Stimulated activated CD8-positive, alpha-beta memory T cell treated with anti-CD3 and anti-CD28 coated beads, Interleukin-12 subunit alpha, Interleukin-12 subunit beta, amount 100 ng/mL, for 24 hours (primary cell): ENCODE measurements around the gene IFNL2.
"Not testable (repeated sequence)": the region's sequence is repeated elsewhere in the genome, so short reads cannot be mapped to it uniquely, and the experiment has no call there.

Experiments
- DNase-seq: peaks from one replicate; pipeline ENCODE4 v3.0.0-alpha.2; 2020; ENCODE audit errors: extremely low read depth

The IFNL2 gene

DNA sequence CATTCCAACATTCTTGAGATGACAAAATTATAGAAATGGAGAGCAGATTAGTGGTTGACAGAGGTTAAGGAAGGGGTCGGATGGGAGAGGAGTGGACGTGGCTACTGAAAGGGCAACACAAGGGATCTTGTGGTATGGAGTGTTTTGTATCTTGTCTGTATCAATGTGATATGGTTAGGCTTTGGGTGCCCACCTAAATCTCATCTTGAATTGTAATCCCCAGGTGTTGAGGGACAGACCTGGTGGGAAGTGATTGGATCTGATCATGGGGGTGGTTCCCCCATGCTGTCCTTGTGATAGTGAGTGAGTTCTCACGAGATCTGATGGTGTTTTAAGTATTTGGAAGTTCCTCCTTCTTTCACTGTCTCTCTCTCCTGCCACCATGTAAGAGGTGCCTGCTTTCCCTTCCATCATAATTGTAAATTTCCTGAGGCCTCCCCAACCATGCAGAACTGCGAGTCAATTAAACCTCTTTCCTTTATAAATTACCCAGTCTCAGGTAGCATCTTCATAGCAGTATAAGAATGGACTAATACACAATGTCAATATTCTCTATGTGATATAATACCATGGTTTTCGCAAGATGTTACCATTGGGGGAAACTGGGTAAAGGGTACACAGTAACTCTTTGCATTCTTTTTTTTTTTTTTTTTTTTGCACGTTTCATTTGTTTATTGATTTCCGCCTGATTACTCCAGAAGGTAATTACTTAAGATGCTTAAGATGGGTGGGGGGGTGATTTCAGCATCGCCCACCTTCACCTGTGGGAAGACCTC is 14.6 kb upstream of the IFNL2 start:
- DNase-seq: no peak

DNA sequence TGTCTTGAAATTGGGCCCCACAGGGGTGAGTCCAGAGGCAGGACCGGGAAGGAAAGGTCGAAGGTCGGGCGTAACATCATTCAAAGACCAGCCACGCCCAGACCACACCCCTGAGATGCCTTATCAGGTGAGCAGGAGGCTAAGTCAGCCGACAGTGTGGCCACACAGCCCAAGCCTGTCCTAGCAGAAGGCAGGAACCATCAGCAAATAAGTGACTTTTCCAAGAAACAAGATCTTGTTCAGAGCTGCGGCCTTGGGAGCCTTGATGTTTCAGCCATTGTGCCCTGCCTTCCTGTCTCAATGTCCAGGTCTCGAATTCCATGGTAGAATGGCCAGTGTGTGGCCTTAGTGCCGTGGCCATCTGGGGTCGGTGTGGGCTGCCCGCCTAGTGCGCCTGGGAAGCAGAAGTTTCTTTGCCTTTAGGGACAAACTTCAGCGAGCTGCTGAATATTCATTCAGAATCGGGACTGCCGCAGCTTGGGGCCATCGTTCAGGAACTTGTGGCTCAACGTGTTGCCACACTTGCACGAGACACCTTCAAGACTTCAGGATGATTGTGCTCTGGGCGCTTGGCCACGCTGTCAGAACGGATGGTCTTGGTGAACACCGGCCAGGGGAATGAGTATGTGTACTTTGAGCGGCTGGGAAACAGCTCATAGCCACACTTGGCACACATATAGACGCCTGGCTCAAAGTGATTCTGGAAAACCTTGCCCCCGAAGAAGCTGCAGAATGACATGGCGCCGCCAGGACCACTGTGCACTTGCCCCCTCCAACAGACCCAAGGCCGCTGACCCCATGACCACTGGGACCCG is 13.5 kb upstream of the IFNL2 start:
- DNase-seq: no peak

DNA sequence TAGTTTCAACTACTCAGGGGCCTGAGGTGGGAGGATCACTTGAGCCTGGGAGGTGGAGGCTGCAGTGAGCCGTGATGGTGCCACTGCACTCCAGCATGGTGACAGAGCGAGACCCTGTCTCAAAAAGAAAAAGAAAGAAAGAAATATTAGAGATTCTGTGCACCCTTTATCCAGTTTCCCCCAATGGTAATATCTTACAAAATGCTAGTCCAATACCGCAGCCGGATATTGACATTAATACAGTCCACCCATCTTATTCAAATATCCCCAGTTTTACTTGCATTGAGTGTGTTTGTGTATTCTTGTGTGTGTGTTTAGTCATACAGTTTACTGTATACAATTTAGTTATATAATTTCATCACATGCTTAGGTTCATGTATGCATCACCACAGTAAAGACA is 11.0 kb upstream of the IFNL2 start:
- DNase-seq: no peak

DNA sequence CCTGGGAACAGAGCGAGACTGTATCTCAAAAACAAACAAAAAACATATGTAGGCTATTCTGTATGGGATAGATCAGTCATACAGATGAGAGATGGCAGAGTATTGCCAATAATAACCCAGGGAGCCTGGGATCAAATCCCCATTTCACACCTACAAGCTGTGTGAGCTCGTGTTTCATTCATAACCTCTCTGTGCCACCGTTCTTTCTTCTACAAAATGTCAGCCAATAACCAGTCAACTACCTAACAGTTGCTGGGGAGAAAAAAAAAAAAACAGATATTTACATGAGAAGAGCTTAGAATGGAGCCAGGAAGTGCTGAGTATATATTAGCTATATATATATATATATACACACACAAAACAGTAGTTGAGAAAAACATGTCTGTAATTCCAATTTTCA is 6.5 kb upstream of the IFNL2 start:
- no peak for DNase-seq

DNA sequence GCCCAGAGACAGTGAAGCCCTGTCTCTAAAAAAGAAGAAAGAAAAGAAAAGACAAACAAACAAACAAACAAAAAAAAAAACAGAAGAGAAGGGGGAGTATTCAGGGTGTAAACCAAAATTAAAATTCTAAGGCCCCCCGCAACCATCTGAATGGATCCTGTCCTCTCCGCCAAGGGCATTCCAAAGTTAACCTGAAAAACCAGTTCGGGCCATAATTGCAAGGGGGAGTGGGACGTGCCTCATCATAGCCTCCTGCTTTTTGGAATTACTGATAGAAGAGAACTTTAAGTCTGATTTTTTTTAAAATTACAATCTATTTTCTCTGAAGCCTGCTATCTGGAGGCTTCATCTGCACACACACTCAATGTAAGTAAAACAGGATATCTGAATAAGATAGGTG is 5.7 kb upstream of the IFNL2 start:
- DNase-seq: no peak

DNA sequence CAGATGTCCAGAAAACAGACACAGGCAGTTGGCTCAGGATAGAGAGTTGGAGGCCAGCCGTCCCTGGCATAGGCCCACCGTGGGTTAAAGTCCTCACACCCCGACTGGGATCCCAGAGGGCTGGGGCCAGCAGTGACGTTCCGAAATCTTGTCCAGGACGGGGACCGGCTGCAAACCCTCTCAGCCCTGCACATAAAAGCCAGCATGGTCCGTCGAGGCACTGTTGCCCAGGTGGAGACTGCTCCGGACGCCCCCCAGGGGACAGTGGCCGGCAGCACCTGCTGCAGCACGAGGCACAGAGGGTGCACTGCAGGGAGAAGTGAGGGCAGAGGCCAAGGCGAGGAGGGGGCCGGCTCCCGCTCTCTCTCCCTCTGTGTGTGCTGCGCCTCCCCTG is 4.3 kb upstream of the IFNL2 start:
- DNase-seq: no peak

DNA sequence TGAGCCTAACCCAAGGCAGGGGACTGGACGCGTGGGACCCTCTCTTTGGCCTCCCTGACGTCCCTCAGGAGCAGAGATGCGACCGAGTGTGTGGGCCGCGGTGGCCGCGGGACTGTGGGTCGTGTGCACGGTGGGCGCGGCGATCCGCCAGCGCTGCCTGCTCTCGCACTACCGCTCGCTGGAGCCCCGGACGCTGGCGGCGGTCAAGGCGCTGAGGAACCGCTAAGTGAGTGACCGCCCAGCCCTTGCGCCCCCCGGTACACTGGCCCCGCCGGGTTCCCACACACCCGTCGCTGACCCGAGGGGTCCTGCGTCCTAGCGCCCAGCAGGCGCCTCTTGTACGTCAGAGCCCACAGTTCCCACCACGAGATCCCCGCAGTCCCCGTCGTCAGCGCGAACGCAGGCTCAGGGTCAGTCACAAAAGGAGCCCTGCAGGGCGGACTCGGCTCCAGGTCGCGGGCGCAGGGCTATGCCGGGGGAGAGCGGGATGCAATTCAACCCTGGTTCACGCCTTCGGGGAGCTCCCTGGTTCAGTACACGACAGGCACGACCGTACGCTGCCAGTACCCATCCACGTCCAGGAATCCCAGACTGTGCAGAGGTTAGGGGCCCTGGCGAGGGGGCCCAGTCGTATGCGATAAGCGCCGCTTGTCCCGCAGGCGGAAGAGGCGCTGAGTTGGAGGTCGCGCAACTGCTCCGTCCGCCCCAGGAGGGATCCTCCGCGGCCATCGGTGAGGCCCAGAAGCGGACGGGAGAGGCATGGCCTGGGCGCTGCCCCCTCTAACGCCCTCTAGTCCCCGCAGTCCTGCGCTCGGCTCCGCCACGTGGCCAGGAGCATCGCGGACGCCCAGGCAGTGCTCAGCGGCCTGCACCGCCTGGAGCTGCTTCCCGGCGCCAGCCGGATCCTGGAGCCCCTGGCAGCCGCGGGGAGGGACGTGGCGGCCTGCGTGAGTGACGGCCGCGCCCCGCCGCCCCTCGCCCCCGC is 3.6 kb upstream of the IFNL2 start:
- DNase-seq: no peak

DNA sequence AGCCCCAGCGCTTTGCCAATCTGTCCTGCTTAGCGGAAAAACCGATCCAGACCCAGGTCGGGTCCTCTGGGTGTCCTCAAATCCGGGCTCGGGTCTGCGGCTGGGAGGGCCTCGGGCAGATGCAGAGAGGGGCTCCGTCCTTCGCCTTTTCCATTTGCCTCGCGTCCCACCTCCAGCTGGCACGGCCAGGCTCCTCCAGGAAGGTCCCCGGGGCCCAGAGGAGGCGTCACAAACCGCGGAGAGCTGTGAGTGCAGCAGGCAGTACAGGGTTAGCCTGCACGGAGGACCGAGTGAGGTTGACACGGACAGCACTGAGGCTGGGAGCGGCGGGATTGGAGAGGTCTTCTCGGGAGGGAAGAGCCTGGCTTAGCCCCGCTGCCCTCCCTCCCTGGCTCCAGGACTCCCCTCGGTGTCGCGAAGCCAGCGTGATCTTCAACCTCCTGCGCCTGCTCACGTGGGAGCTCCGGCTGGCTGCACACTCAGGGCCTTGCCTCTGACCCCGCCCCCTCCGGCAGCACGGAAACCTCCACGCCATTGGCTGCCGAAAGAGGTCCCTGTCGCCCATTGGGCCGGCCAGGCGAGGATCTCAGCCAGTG is 2.8 kb upstream of the IFNL2 start:
- DNase-seq: no peak

DNA sequence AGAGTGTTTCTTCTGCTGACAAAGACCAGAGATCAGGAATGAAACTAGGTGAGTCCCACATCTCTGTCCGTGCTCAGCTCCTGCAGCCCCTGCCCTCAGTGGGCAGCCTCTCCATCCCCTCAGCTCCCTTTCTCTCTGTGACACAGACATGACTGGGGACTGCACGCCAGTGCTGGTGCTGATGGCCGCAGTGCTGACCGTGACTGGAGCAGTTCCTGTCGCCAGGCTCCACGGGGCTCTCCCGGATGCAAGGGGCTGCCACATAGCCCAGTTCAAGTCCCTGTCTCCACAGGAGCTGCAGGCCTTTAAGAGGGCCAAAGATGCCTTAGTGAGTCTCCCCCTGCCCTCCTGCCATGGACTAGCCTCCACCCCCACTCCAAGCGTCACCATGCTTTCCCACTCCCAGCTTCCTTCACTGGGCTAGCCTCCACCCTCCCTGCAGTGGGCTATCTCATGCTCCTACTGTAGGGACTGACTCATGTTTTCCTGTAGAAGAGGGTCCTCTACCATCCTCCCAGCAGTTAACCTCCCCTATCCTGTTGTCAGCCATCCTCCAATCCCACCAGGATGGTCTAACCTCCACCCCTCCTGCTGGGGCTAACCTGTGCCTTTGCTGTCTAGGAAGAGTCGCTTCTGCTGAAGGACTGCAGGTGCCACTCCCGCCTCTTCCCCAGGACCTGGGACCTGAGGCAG is 481 bp downstream of the IFNL2 start:
- not testable (repeated sequence) for DNase-seq

DNA sequence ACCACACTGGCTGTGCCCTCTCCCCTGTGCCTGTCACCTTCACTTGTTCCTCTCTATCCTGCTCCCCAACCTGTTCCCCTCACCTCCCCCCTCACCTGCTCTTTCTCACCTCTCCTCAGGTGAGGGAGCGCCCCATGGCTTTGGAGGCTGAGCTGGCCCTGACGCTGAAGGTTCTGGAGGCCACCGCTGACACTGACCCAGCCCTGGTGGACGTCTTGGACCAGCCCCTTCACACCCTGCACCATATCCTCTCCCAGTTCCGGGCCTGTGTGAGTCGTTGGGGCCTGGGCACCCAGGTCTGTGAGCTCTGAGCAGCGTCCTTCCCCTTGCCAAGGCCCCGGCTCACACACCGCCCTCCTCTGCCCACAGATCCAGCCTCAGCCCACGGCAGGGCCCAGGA is 1.2 kb downstream of the IFNL2 start:
- DNase-seq: not testable (repeated sequence)

DNA sequence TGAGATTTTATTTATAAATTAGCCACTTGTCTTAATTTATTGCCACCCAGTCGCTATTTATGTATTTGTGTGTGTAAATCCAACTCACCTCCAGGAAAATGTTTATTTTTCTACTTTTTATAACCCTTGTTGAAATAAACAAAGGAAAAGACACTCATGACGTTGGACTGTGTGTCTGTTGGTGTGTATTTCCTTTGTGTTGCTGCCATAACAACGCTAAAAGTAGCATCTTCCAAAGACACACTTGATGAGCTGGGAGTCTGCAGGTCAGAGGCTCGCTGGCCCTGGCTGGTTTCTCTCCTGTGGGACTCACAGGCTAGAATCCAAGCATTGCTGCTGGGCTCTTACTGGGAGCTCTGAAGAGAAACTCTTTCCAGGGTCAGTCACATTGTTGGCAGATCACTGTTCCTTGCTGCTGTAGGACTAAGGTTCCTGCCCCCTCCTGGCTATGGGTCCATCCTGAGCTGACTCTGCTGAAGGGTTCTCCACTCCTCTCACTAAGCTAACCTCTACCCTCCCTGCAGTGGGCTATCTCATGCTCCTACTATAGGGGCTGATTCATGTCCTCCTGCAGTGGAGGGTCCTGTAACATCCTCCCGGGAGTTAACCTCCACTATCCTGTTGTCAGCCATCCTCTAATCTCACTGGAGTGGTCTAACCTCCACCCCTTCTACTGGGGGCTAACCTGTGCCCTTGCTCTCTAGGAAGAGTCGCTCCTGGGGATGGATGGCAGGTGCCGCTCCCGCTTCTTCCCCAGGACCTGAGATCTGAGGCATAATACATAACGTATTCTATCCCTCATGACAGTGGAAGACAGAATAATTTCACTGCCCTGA is 2.1 kb downstream of the IFNL2 start:
- no peak for DNase-seq

DNA sequence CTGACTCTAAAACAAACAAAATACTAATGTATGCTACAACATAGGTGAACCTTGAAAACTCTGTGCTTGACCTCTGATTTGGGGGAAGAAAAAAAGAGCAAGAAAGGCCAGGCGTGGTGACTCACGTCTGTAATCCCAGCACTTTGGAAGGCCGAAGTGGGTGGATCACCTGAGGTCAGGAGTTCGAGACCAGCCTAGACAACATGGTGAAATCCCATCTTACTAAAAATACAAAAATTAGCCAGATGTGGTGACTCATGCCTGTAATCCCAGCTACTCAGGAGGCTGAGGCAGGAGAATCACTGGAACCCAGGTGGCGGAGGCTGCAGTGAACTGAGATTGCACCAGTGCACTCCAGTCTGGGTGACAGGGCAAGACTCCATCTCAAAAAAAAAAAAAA is 5.7 kb downstream of the IFNL2 start:
- not testable (repeated sequence) for DNase-seq

DNA sequence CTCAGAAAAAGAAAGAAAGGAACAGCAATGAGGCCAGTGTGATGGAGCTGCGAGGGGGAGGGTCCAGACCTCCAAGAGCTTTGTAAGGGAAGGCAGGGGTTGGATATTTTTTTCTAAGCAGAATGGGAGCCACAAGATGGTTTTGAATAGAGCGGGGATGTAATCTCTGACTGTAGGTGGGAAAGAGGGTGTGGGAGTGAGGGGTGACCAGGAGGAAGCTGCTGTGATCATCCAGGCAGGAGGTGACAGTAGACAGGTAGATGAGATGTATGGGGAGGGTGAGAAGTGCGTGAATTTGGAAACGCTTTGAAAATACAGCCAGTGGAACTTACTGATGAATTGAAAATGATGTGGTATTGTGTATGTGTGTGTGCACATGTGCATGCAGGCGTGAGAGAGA is 7.4 kb downstream of the IFNL2 start:
- no peak for DNase-seq

DNA sequence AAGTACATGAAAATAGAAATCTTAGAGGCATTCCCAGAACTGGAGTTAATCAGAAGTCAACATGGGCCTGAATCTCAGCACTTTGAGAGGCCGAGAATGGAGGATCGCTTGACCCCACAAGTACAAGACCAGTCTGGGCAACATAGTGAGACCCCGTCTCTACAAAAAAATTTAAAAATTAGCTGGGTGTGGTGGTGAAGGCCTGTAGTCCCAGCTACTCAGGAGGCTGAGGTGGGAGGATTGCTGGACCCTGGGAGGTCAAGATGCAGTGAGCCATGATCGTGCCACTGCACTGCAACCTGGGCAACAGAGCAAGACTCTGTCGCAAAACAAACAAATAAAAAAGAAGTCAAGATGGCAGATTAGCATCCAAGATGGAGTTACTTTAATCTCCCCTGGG is 8.5 kb downstream of the IFNL2 start:
- no peak for DNase-seq

DNA sequence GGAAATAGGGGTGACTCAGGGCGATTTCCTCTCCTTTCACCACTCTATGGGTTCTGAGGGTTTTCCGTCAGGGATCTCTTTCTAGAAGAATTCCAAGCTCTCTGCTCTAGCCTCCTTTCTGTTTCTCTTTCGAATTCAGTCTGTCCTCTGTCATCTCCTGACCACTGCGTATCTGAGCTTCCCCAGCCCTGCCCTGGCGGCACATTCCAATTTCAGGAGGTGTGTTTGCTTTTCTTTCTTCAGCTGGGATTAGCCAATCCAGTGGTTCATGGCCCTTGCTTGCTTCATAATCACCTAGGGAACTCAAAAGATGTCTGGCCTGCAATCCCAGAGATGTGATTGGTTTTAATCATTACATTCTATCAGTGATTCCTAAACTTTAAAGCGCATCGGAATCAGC is 9.4 kb downstream of the IFNL2 start:
- no peak for DNase-seq

DNA sequence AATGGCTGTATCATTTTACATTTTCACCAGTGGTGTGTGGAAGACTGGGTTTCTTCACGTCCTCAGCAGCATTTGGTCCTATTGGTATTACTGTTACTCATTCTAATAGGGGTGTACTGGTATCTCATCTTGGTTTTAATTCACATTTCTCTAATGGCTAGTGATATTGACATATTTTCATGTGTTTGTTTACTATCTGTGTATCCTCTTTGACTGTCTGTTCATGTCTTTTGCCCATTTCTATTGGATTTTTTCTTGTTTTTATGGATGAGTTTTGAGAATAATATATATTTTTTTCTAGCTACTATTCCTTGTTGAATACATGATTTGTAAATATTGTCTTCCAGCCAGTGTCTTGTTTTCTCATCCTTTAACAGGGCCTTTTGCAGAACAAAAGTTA is 13.8 kb downstream of the IFNL2 start:
- DNase-seq: no peak

DNA sequence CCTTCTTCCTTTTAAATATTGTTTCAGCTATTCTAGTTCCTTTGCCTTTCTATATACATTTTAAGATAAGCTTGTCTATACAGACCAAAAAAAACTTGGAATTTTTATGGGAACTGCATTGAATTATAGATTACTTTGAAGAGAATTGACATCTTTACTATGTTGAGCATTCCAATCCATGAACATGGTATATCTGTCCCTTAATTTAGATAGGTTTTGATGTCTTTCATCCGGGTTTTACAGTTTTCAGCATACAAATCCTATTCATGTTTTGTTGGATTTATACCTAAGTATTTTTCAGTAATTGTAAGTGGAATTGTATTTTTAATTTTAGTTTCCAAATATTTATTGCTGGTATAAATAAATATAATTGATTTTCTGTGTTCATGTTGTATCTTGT is 15.8 kb downstream of the IFNL2 start:
- DNase-seq: no peak

DNA sequence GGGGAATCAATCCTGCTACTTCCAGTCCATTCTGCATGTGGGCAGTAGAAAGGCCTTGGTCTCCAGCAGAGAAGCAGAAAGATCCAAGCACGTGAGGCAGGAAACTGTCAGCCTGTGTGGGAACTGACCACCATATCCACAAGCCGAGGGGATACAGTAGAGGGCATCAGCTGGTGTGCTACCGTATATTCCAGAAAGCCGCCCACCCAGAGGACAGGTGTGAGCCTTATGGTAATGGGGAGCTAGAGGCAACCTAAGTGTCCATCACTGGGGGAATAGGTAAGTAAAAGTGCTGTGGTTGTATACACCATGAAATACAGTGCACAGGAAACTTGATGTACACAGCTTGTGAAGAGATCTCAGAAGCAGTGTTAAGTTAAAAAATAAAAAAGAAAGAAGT is 25.2 kb downstream of the IFNL2 start:
- DNase-seq: no peak

DNA sequence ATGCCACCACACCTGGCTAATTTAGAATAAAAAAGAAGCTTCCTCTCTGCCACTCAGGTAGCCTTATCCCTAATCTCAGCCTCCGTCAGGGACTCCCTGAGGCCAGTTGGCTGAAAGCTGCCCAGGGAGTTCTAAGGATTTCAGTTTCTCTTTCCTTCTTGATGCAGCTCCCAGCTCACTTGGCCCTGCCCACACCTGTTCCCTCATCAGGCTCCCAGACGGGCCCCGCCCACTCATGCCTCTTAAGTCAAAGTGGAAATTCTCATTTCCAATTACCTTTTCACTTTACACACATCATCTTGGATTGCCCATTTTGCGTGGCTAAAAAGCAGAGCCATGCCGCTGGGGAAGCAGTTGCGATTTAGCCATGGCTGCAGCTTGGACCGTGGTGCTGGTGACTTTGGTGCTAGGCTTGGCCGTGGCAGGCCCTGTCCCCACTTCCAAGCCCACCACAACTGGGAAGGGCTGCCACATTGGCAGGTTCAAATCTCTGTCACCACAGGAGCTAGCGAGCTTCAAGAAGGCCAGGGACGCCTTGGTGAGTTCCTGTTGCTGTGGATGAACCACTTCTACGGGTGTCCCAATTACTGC is 28.0 kb downstream of the IFNL2 start, which contains the start of gene IFNL1:
IFNL1 (plus strand) TSS at position 353 of the 591 bp plus-strand sequence; CDS start at position 368, 15 bp downstream.
- DNase-seq: no peak

DNA sequence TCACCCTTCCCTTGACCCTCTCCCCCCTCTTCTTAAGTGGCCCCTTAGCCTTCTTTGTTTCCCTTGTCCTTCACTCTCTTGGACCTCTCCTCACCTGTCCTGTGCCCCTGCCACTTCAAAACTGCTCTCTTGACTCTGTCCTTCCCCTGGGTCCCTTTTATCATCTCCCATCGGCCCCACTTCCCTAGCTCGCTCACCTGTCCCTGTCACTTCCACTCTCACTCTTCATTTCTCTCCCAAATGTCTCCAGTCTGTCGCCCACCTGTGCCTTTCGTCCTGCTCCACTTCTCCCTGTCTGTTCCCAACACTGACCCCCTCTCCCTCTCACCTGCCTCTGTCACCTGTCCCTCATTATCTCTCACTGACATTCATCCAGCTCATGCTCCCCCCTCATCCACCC is 28.7 kb downstream of the IFNL2 start:
- no peak for DNase-seq
